ENCODE measurements around the gene CTNNA1.

The CTNNA1 gene

GRCh38 chr5:138972230-138972629 lies 219.0 kb downstream of the CTNNA1 start:
- no peak for DNase-seq

- no peak for DNase-seq
These were observed 219.6 kb downstream of the CTNNA1 start for GRCh38 chr5:138972836-138973235.

GRCh38 chr5:138974227-138975063 lies 221.2 kb downstream of the CTNNA1 start:
- no peak for DNase-seq

DNA sequence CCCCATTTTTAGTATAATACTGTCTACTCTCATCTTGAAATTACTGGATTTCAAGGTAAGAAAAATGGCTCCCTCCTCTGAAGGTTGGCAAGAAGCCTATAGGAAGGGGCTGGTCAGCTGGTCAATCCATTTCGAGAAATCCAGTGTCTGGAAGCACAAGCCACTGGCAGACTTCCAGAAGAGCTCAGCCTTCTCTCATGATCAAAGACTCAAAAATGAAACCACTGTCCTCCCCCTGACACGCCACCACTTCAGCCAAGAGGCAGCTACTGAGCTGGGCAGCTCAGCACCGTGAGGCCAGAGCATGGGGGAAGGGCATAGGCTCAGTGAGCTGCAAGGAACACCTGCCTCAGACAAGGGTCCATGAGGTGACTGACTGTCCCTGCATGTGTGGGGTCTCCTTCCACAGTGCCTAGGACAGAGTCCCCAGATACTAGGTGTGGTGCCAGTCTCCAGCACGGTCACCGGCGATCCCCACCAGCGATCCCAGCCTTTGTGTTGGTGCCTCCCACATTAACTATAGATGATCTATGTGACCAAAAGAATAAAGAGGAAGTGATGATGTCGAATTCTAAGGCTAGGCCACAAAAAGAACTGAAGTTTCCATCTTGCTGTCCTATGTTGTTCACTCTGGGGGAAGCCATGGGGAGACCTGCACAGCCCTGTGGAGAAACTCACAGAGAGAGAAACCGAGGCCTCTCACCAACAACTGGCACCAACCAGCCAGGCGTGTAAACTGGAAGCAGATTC lies 222.0 kb downstream of the CTNNA1 start:
- no peak for DNase-seq

GRCh38 chr5:138978080-138978479 lies 224.9 kb downstream of the CTNNA1 start:
- no peak for DNase-seq

GRCh38 chr5:138978581-138978980 lies 225.4 kb downstream of the CTNNA1 start:
- no peak for DNase-seq

DNA sequence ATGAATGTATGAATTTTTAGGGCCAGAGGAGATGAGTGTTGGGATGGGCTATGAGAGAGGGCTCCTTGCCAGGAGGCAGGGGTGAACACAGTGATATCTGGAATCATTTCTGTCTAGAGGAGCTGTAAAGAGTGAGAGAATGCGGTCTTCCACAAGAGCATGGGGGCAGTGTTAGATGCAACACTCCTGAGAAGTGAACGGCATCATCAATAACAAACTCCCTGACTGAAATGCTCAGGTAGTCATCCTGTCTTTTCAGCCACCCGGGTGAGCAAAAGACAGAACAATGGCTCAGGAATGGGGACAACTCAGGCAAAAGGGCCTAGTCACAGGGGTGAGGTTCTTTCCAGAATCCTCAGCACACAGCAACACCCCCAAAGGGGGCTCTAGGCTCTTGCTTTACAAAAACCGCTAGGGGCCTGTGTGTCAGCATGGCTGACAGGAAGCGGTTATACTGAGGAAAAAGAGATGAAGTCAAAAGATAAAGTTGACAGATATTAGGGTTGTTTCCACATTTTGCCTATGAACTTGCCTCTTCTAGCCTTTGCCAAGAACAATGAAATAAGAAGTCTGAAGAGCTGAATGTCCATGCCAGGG lies 226.6 kb downstream of the CTNNA1 start:
- peak; percentile 25 for DNase-seq

- DNase-seq, result no peak
These were observed 227.2 kb downstream of the CTNNA1 start for GRCh38 chr5:138980441-138980840.

DNA sequence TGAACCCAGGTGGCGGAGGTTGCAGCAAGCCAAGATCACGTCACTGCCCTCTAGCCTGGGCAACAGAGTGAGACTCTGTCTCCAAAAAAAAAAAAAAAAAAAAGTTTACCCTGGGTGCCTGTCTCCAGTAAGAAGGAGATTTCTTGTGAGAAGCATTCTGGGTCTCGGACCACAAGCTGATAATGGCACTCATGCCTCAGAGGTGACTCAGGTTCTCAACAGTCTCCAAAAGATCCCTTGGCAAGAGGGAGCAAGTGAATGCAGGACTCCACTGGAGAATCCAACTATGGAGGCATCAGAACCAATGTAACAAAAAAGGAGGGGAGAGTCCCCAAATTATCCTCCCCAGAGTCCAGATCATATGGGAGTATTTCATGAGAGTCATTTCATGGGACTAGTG lies 227.9 kb downstream of the CTNNA1 start:
- DNase-seq, result no peak

DNA sequence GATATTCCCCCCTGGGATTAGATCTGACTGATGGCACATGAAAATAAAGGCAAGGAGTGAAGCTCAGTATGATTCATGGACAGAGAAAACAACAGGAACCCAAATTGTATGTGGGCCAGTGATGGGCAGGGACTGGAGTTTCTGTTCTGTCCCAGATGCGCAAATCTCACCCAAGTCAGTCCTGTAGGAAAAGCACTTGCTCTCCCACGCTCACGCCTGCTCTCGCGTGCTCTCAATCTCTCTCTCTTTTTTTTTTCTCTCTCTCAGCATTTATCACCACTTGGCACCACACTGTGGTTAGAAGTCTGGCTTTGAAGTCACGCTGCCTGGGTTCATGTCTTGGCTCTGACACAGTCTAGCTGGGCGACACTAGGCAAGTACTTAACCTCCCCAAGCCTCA lies 228.4 kb downstream of the CTNNA1 start:
- peak; percentile 5 for DNase-seq

GRCh38 chr5:138983984-138984383 lies 230.8 kb downstream of the CTNNA1 start:
- no peak for DNase-seq
